GM23338 (cell line): ENCODE data around the gene CKS1B.

Source experiments
- EZH2phosphoT487 ChIP-seq: fragments of 200-600 bp; sonication (generic); IDR thresholded peaks from one replicate; pipeline ENCODE4 v1.8.1; 2018; ENCODE audit warnings: antibody characterized with exemption; ENCODE audit not compliant: unreplicated experiment
- NANOG ChIP-seq: IDR thresholded peaks from 2 replicates; pipeline ENCODE4 v1.6.1; 2016; ENCODE audit warnings: antibody characterized with exemption, borderline replicate concordance
- TF ChIP-seq, protein P1 (sequence below), 2 experiments: fragments of 200-600 bp in 1 of 2; sonication (generic) in 1 of 2; conservative IDR thresholded peaks; 2 replicates each; pipeline versions ENCODE4 v1.5.1 to v1.6.1; 2016 to 2017; ENCODE audit warnings: antibody characterized with exemption in 2 of 2, low read depth in 2 of 2, mild to moderate bottlenecking in 2 of 2, moderate library complexity in 1 of 2

DNA sequence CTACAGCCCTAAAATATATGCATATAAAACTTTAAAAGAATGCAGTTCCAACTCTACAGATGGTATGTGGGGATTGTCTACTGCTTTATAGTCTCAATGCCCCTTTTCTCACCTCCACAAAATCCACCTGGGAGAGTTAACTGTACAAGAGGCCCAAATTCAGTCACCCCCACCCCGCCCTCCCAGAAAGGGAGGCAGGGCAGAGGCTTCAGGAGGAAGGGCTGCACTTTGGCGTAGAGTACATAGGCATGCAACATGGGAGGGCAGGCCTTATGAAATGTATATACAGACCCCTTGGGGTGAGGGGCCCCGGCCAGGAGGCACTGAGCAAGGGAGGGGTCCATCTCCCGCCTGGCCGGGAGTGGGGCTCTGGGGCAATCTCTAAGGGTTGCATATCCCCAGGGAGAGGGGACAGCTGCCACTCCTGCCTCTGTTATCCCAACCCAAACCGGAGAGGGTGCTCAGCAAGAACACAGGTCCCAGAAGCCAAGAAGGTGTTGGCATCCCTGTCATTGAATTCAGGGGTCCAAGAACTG, 11.6 kb upstream of the CKS1B start:
- TF ChIP-seq, protein P1, sequence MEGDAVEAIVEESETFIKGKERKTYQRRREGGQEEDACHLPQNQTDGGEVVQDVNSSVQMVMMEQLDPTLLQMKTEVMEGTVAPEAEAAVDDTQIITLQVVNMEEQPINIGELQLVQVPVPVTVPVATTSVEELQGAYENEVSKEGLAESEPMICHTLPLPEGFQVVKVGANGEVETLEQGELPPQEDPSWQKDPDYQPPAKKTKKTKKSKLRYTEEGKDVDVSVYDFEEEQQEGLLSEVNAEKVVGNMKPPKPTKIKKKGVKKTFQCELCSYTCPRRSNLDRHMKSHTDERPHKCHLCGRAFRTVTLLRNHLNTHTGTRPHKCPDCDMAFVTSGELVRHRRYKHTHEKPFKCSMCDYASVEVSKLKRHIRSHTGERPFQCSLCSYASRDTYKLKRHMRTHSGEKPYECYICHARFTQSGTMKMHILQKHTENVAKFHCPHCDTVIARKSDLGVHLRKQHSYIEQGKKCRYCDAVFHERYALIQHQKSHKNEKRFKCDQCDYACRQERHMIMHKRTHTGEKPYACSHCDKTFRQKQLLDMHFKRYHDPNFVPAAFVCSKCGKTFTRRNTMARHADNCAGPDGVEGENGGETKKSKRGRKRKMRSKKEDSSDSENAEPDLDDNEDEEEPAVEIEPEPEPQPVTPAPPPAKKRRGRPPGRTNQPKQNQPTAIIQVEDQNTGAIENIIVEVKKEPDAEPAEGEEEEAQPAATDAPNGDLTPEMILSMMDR (conservative IDR thresholded peaks at IDR 0.05; ENCODE audit: low read depth in 2 of 2): no peak
- TF ChIP-seq EZH2phosphoT487: no peak
- TF ChIP-seq NANOG: no peak
